Activated T-cell treated with anti-CD3 and anti-CD28 coated beads, Interleukin-2, amount 50 U/mL, for 4 hours (primary cell): Measurements from ENCODE around the gene MTA2. TPM values are rescaled to one million over a fixed set of nuclear protein-coding genes. Genes with fewer than 3 reads are reported as not detected.
A peak's percentile ranks its signal among the peaks of the same experiment; 100 is the strongest.

Experiments
- ATAC-seq, 2 donors: fragments of 200-7000 bp; cut with Tn5 transposase; one replicate each; pipeline ENCODE4 v1.10.0; 2021
- DNase-seq: peaks from one replicate; pipeline ENCODE4 v3.0.0-alpha.2; 2020
- H3K27me3 Mint-ChIP-seq: one replicate; pipeline ENCODE4 v1.8.0; 2021; ENCODE audit warnings: low read depth, mixed read lengths
- H3K36me3 Mint-ChIP-seq: one replicate; pipeline ENCODE4 v1.8.0; 2022; ENCODE audit warnings: mixed read lengths; ENCODE audit not compliant: insufficient read depth
- H3K4me1 Mint-ChIP-seq: one replicate; pipeline ENCODE4 v1.8.0; 2021; ENCODE audit warnings: low read depth, mixed read lengths
- H3K4me3 Mint-ChIP-seq: one replicate; pipeline ENCODE4 v1.8.0; 2021; ENCODE audit warnings: mild to moderate bottlenecking, moderate library complexity, mixed read lengths
- H3K9me3 Mint-ChIP-seq: one replicate; pipeline ENCODE4 v1.8.0; 2021; ENCODE audit warnings: mixed read lengths
- total RNA-seq, 3 donors: library from RNA; stranded (reverse); gene quantifications; one replicate each; pipeline ENCODE4 v1.2.1, GENCODE V29; 2021

Gene MTA2
- total RNA-seq, 3 donors from 2014 or later = 217 to 224 (median 220) TPM

- ATAC-seq (no peak), DNase-seq (no peak)
- H3K27me3 Mint-ChIP-seq = no peaks in the 10 kb centered on the region
- peaks cover 36% of the 10 kb centered on the region for H3K4me1 Mint-ChIP-seq
- H3K36me3 Mint-ChIP-seq = peaks cover 33% of the 10 kb centered on the region
- no peaks in the 10 kb centered on the region for H3K9me3 Mint-ChIP-seq
- no peak overlapping the region for H3K4me3 Mint-ChIP-seq
These were observed 3.8 kb upstream of the MTA2 start for GRCh38 chr11:62605467-62605866.

GRCh38 chr11:62604460-62605120, 2.9 kb upstream of the MTA2 start:
- H3K4me3 Mint-ChIP-seq = no peak overlapping the region
- no peak for DNase-seq
- H3K9me3 Mint-ChIP-seq = no peaks in the 10 kb centered on the region
- H3K4me1 Mint-ChIP-seq = peaks cover 38% of the 10 kb centered on the region
- H3K36me3 Mint-ChIP-seq = peaks cover 41% of the 10 kb centered on the region
- no peak for ATAC-seq
- H3K27me3 Mint-ChIP-seq = no peaks in the 10 kb centered on the region

GRCh38 chr11:62603776-62604299, 2.2 kb upstream of the MTA2 start:
- no peak for ATAC-seq
- Mint-ChIP-seq H3K4me1 (peaks cover 43% of the 10 kb centered on the region), H3K27me3 (no peaks in the 10 kb centered on the region), H3K4me3 (peak overlapping the region; percentile 73), H3K36me3 (peaks cover 49% of the 10 kb centered on the region), H3K9me3 (no peaks in the 10 kb centered on the region)
- DNase-seq = no peak

GRCh38 chr11:62603072-62603408, 1.4 kb upstream of the MTA2 start:
- Mint-ChIP-seq H3K4me3 (peak overlapping the region; percentile 73), H3K36me3 (peaks cover 54% of the 10 kb centered on the region), H3K27me3 (no peaks in the 10 kb centered on the region), H3K4me1 (peaks cover 47% of the 10 kb centered on the region), H3K9me3 (no peaks in the 10 kb centered on the region)
- ATAC-seq (no peak), DNase-seq (no peak)

GRCh38 chr11:62602141-62603071, 741 bp upstream of the MTA2 start:
- ATAC-seq (no peak), DNase-seq (no peak)
- H3K4me3 Mint-ChIP-seq = peak overlapping the region; percentile 93
- H3K4me1 Mint-ChIP-seq = peaks cover 47% of the 10 kb centered on the region
- H3K36me3 Mint-ChIP-seq = peaks cover 55% of the 10 kb centered on the region
- H3K9me3 Mint-ChIP-seq = no peaks in the 10 kb centered on the region
- no peaks in the 10 kb centered on the region for H3K27me3 Mint-ChIP-seq

GRCh38 chr11:62601122-62601371, 618 bp downstream of the MTA2 start:
- peaks cover 49% of the 10 kb centered on the region for H3K4me1 Mint-ChIP-seq
- ATAC-seq = peak; percentile 25 to 29
- peak; percentile 40 for DNase-seq
- H3K36me3 Mint-ChIP-seq = peaks cover 62% of the 10 kb centered on the region
- peak overlapping the region; percentile 93 for H3K4me3 Mint-ChIP-seq
- no peaks in the 10 kb centered on the region for H3K27me3 Mint-ChIP-seq
- no peaks in the 10 kb centered on the region for H3K9me3 Mint-ChIP-seq

GRCh38 chr11:62600367-62601121, 1.1 kb downstream of the MTA2 start:
- Mint-ChIP-seq H3K9me3 (no peaks in the 10 kb centered on the region), H3K27me3 (no peaks in the 10 kb centered on the region), H3K4me1 (peaks cover 49% of the 10 kb centered on the region), H3K4me3 (peak overlapping the region; percentile 93), H3K36me3 (peaks cover 63% of the 10 kb centered on the region)
- no peak for ATAC-seq
- no peak for DNase-seq

- H3K9me3 Mint-ChIP-seq = no peaks in the 10 kb centered on the region
- DNase-seq (no peak), ATAC-seq (no peak)
- peaks cover 64% of the 10 kb centered on the region for H3K36me3 Mint-ChIP-seq
- H3K27me3 Mint-ChIP-seq = no peaks in the 10 kb centered on the region
- peak overlapping the region; percentile 93 for H3K4me3 Mint-ChIP-seq
- peaks cover 47% of the 10 kb centered on the region for H3K4me1 Mint-ChIP-seq
These were observed 1.8 kb downstream of the MTA2 start for GRCh38 chr11:62599901-62600300.

GRCh38 chr11:62599069-62599696, 2.5 kb downstream of the MTA2 start:
- Mint-ChIP-seq H3K27me3 (no peaks in the 10 kb centered on the region), H3K9me3 (no peaks in the 10 kb centered on the region), H3K36me3 (peaks cover 67% of the 10 kb centered on the region), H3K4me1 (peaks cover 48% of the 10 kb centered on the region), H3K4me3 (peak overlapping the region; percentile 93)
- ATAC-seq (peak; percentile 67 to 69), DNase-seq (peak; percentile 91)

- DNase-seq = no peak
- Mint-ChIP-seq H3K36me3 (peaks cover 57% of the 10 kb centered on the region), H3K4me3 (no peak overlapping the region), H3K27me3 (no peaks in the 10 kb centered on the region), H3K9me3 (no peaks in the 10 kb centered on the region), H3K4me1 (peaks cover 54% of the 10 kb centered on the region)
- no peak for ATAC-seq
These were observed 6.5 kb downstream of the MTA2 start for GRCh38 chr11:62595124-62595523.

GRCh38 chr11:62593434-62594044, 8.1 kb downstream of the MTA2 start:
- no peaks in the 10 kb centered on the region for H3K9me3 Mint-ChIP-seq
- H3K4me1 Mint-ChIP-seq = peaks cover 50% of the 10 kb centered on the region
- peaks cover 41% of the 10 kb centered on the region for H3K36me3 Mint-ChIP-seq
- H3K27me3 Mint-ChIP-seq = no peaks in the 10 kb centered on the region
- peak overlapping the region; percentile 71 for H3K4me3 Mint-ChIP-seq
- DNase-seq (peak; percentile 76), ATAC-seq (no peak)

GRCh38 chr11:62592989-62593421, 8.7 kb downstream of the MTA2 start:
- Mint-ChIP-seq H3K4me1 (peaks cover 44% of the 10 kb centered on the region), H3K4me3 (peak overlapping the region; percentile 98), H3K36me3 (peaks cover 38% of the 10 kb centered on the region), H3K27me3 (no peaks in the 10 kb centered on the region), H3K9me3 (no peaks in the 10 kb centered on the region)
- DNase-seq (no peak), ATAC-seq (no peak)

GRCh38 chr11:62592146-62592815, 9.4 kb downstream of the MTA2 start:
- DNase-seq (no peak), ATAC-seq (no peak)
- Mint-ChIP-seq H3K27me3 (no peaks in the 10 kb centered on the region), H3K4me3 (peak overlapping the region; percentile 98), H3K9me3 (no peaks in the 10 kb centered on the region), H3K4me1 (peaks cover 38% of the 10 kb centered on the region), H3K36me3 (peaks cover 33% of the 10 kb centered on the region)
